K562 (cell line): ENCODE measurements around the gene PRDX6. TPM values are rescaled to one million over a fixed set of nuclear protein-coding genes. Genes with fewer than 3 reads are reported as not detected.

Source experiments
- GMEB1 ChIP-seq: fragments of 250-450 bp; sonication (Bioruptor Pico); IDR thresholded peaks from 2 replicates; pipeline ENCODE4 v1.4.0; 2020; ENCODE audit warnings: mild to moderate bottlenecking
- IRF2 ChIP-seq: sonication (generic); formaldehyde crosslinking; IDR thresholded peaks from 2 replicates; pipeline ENCODE4 v1.8.1; 2022; ENCODE audit warnings: mild to moderate bottlenecking, missing genetic modification reagents
- ZBTB9 ChIP-seq: fragments of 450-650 bp; formaldehyde crosslinking; IDR thresholded peaks from 2 replicates; pipeline ENCODE4 v1.4.0; 2020; ENCODE audit warnings: mild to moderate bottlenecking, moderate library complexity
- ZNF232 ChIP-seq: sonication (generic); formaldehyde crosslinking; IDR thresholded peaks from 2 replicates; pipeline ENCODE4 v1.8.0; 2022; ENCODE audit warnings: mild to moderate bottlenecking, missing genetic modification reagents
- ZNF766 ChIP-seq: fragments of 200-800 bp; sonication (Bioruptor generic); conservative IDR thresholded peaks from 2 replicates; pipeline ENCODE4 v1.6.1; 2016; ENCODE audit warnings: missing genetic modification characterization, missing compliant biosample characterization
- polyA plus RNA-seq, 8 experiments: library from polyadenylated mRNA; depleted of rRNA in 4 of 8; stranded (reverse) in 5 of 8; unstranded in 3 of 8; fragments of >200 nt; fragmentation: Nextera tagmentation in 2 of 8; fragmentation: Illumina TruSeq in 1 of 8; extraction: Ambion mirVana in 2 of 8; extraction: Trizol in 1 of 8; gene quantifications; 2 replicates each; pipeline versions ENCODE4 v1.2.1 to v1.2.3, GENCODE V29; 2011 to 2014; ENCODE audit warnings: inconsistent platforms in 1 of 8, missing spikeins in 1 of 8
- total RNA-seq, 7 experiments: library from RNA; depleted of rRNA in 6 of 7; stranded (reverse); fragments of >200 nt in 6 of 7; fragmentation: Illumina TruSeq in 2 of 7; extraction: Trizol in 2 of 7; gene quantifications; 2 replicates each; pipeline versions ENCODE4 v1.2.1 to v1.2.3, GENCODE V29; 2011 to 2021; ENCODE audit warnings: low replicate concordance in 1 of 7
- TF ChIP-seq, protein P1 (sequence below), 2 experiments: IDR thresholded peaks in 1 of 2; conservative IDR thresholded peaks in 1 of 2; 2 replicates each; pipeline ENCODE4 v1.6.1; 2016; ENCODE audit warnings: low read depth in 2 of 2, mild to moderate bottlenecking in 1 of 2, missing compliant biosample characterization in 1 of 2, missing genetic modification characterization in 1 of 2, moderate library complexity in 1 of 2
- TF ChIP-seq, protein P2 (sequence below), 3 experiments: fragments of 200-800 bp in 1 of 3; fragments of 250-450 bp in 1 of 3; fragments of 450-650 bp in 1 of 3; sonication (Bioruptor Pico) in 1 of 3; sonication (Bioruptor generic) in 1 of 3; formaldehyde crosslinking in 1 of 3; IDR thresholded peaks; 2 replicates each; pipeline versions ENCODE4 v1.6.1 to v1.8.0; 2016 to 2022; ENCODE audit warnings: mild to moderate bottlenecking in 2 of 3, missing genetic modification characterization in 2 of 3, missing compliant biosample characterization in 1 of 3, moderate library complexity in 1 of 3
- TF ChIP-seq, protein P3 (sequence below): fragments of 450-650 bp; conservative IDR thresholded peaks from 2 replicates; pipeline ENCODE4 v1.6.1; 2016; ENCODE audit warnings: missing genetic modification characterization, low read depth, mild to moderate bottlenecking, missing compliant biosample characterization, moderate library complexity
- TF ChIP-seq, protein P4 (sequence below): sonication (generic); formaldehyde crosslinking; IDR thresholded peaks from 2 replicates; pipeline ENCODE4 v1.8.1; 2023; ENCODE audit warnings: mild to moderate bottlenecking, missing genetic modification reagents

The PRDX6 gene
- total and polyA plus RNA-seq, 9 of the 15 experiments (the other 6 are each of a cell fraction or from before 2014, with no cell fraction given) = 277 to 1,082 (median 610) TPM

- TF ChIP-seq, protein P1, sequence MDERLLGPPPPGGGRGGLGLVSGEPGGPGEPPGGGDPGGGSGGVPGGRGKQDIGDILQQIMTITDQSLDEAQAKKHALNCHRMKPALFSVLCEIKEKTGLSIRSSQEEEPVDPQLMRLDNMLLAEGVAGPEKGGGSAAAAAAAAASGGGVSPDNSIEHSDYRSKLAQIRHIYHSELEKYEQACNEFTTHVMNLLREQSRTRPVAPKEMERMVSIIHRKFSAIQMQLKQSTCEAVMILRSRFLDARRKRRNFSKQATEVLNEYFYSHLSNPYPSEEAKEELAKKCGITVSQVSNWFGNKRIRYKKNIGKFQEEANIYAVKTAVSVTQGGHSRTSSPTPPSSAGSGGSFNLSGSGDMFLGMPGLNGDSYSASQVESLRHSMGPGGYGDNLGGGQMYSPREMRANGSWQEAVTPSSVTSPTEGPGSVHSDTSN (CRISPR knock-in tag; IDR thresholded peaks at IDR 0.05; ENCODE audit: low read depth) = no peak
- TF ChIP-seq, protein P1 (tag; conservative IDR thresholded peaks at IDR 0.05; ENCODE audit: low read depth) = peak; percentile 52
- TF ChIP-seq, protein P2, sequence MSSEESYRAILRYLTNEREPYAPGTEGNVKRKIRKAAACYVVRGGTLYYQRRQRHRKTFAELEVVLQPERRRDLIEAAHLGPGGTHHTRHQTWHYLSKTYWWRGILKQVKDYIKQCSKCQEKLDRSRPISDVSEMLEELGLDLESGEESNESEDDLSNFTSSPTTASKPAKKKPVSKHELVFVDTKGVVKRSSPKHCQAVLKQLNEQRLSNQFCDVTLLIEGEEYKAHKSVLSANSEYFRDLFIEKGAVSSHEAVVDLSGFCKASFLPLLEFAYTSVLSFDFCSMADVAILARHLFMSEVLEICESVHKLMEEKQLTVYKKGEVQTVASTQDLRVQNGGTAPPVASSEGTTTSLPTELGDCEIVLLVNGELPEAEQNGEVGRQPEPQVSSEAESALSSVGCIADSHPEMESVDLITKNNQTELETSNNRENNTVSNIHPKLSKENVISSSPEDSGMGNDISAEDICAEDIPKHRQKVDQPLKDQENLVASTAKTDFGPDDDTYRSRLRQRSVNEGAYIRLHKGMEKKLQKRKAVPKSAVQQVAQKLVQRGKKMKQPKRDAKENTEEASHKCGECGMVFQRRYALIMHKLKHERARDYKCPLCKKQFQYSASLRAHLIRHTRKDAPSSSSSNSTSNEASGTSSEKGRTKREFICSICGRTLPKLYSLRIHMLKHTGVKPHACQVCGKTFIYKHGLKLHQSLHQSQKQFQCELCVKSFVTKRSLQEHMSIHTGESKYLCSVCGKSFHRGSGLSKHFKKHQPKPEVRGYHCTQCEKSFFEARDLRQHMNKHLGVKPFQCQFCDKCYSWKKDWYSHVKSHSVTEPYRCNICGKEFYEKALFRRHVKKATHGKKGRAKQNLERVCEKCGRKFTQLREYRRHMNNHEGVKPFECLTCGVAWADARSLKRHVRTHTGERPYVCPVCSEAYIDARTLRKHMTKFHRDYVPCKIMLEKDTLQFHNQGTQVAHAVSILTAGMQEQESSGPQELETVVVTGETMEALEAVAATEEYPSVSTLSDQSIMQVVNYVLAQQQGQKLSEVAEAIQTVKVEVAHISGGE (CRISPR knock-in tag; IDR thresholded peaks at IDR 0.05) = peak in 1 of 3 experiments; percentile 67; a peak in 2 of 6 replicates
- TF ChIP-seq ZNF766 (CRISPR knock-in tag) (peak; percentile 90), IRF2 (CRISPR knock-in tag) (no peak), GMEB1 (0 out of 2 replicates have a peak, but pooled peaks have one; percentile 15), ZBTB9 (CRISPR knock-in tag) (peak; percentile 91), ZNF232 (no peak)
- TF ChIP-seq, protein P3, sequence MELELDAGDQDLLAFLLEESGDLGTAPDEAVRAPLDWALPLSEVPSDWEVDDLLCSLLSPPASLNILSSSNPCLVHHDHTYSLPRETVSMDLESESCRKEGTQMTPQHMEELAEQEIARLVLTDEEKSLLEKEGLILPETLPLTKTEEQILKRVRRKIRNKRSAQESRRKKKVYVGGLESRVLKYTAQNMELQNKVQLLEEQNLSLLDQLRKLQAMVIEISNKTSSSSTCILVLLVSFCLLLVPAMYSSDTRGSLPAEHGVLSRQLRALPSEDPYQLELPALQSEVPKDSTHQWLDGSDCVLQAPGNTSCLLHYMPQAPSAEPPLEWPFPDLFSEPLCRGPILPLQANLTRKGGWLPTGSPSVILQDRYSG (tag) = peak; percentile 96
- TF ChIP-seq, protein P4, sequence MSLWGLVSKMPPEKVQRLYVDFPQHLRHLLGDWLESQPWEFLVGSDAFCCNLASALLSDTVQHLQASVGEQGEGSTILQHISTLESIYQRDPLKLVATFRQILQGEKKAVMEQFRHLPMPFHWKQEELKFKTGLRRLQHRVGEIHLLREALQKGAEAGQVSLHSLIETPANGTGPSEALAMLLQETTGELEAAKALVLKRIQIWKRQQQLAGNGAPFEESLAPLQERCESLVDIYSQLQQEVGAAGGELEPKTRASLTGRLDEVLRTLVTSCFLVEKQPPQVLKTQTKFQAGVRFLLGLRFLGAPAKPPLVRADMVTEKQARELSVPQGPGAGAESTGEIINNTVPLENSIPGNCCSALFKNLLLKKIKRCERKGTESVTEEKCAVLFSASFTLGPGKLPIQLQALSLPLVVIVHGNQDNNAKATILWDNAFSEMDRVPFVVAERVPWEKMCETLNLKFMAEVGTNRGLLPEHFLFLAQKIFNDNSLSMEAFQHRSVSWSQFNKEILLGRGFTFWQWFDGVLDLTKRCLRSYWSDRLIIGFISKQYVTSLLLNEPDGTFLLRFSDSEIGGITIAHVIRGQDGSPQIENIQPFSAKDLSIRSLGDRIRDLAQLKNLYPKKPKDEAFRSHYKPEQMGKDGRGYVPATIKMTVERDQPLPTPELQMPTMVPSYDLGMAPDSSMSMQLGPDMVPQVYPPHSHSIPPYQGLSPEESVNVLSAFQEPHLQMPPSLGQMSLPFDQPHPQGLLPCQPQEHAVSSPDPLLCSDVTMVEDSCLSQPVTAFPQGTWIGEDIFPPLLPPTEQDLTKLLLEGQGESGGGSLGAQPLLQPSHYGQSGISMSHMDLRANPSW (CRISPR knock-in tag) = no peak
Measured at GRCh38 chr1:173474097-173474779, 2.9 kb upstream of the PRDX6 start (continued).
